ENCODE data around the gene CABP5.

CABP5 gene

DNA sequence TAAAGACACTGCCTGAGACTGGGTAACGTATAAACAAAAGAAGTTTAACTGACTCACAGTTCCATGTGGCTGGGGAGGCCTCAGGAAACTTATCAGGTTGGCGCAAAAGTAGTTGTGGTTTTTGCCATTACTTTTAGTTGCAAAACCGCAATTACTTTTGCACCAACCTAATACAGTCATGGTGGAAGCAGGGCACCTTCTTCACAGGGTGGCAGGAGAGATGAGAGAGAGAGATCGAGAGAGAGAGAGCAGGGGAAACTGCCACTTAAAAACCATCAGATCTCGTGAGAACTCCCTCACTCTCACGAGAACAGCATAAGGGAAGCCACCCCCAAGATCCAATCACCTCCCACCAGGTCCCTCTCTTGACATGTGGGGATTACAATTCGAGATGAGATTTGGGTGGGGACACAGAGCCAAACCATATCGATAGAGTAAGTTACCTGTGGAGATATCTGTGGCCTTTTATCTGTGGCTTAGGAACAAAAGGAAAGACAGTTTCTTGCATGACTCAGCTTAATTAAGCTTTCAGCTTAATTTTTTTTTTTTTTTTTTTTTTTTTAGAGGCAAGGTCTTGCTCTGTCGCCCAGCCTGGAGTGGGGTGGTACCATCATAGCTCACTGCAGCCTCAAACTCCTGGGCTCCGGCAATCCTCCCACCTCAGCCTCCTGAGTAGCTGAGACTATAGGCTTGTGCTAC, 7.6 kb upstream of the CABP5 start:
- H3K56ac ChIP-seq (ENCODE audit: low read length) = no peak overlapping the region
- no peak overlapping the region for H3K4me3 ChIP-seq (ENCODE audit: low read length)
- H3K79me2 ChIP-seq (ENCODE audit: control insufficient read depth, insufficient read depth, low read length) = no peaks in the 10 kb centered on the region
- H3K18ac ChIP-seq (ENCODE audit: low read length) = no peak overlapping the region
- no peaks in the 10 kb centered on the region for H3K36me3 ChIP-seq (ENCODE audit: control insufficient read depth, insufficient read depth, low read length)
- H3K23ac ChIP-seq (ENCODE audit: low read length) = no peak overlapping the region
- WGBS (ENCODE audit: extremely low coverage, insufficient coverage, low lambda C conversion rate) = no CpG with 5 or more reads among the region's 10 CpGs
- H3K4me1 ChIP-seq (ENCODE audit: control insufficient read depth, low read depth, low read length) = no peaks in the 10 kb centered on the region
- no peak overlapping the region for H2AK5ac ChIP-seq (ENCODE audit: low read length)
- no peak overlapping the region for H3K4me2 ChIP-seq (ENCODE audit: low read length)
- no peaks in the 10 kb centered on the region for H3K79me1 ChIP-seq (ENCODE audit: low read length)
- H4K8ac ChIP-seq (ENCODE audit: low read depth, low read length) = no peak overlapping the region
- H3K9ac ChIP-seq (ENCODE audit: low read length) = no peak overlapping the region
- no peak overlapping the region for H3K4ac ChIP-seq (ENCODE audit: low read depth, low read length)
- no peak overlapping the region for H4K5ac ChIP-seq (ENCODE audit: low read length)
- H2BK15ac ChIP-seq (replicated peaks; ENCODE audit: low read depth) = no peak overlapping the region
- no peak overlapping the region for H2BK120ac ChIP-seq (ENCODE audit: low read depth, low read length)
- no peaks in the 10 kb centered on the region for H3K27me3 ChIP-seq (ENCODE audit: insufficient read depth, low read length, poor library complexity)
- H2BK5ac ChIP-seq (ENCODE audit: low read length) = no peak overlapping the region
- no peak for DNase-seq
- no peak overlapping the region for H3K27ac ChIP-seq (ENCODE audit: low read depth, low read length)

DNA sequence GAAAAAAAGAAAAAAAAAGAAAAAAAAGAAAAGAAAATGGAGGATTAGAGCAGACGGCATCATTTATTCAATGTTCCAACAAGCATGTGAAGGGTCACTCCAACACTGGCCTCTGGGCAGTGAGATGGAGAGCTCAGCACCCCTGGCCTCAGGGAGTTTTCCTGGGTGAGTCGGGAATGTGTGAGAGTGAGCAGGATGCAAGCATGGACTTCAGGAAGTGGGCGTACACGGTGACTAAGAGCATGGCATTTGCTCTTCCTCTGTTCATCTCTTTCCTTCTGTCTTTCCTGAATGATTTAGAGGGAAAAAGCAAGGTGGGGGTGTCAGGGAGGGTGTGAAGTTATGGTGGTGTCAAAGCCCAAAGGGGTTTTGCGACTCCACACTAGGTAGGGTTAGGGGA, 682 bp upstream of the CABP5 start:
- H3K79me1 ChIP-seq (ENCODE audit: low read length) = no peaks in the 10 kb centered on the region
- H3K36me3 ChIP-seq (ENCODE audit: control insufficient read depth, insufficient read depth, low read length) = no peaks in the 10 kb centered on the region
- no peaks in the 10 kb centered on the region for H3K79me2 ChIP-seq (ENCODE audit: control insufficient read depth, insufficient read depth, low read length)
- H3K27me3 ChIP-seq (ENCODE audit: insufficient read depth, low read length, poor library complexity) = no peaks in the 10 kb centered on the region
- H3K23ac ChIP-seq (ENCODE audit: low read length) = no peak overlapping the region
- DNase-seq = no peak
- no peak overlapping the region for H3K4ac ChIP-seq (ENCODE audit: low read depth, low read length)
- H2AK5ac ChIP-seq (ENCODE audit: low read length) = no peak overlapping the region
- no peak overlapping the region for H2BK15ac ChIP-seq (replicated peaks; ENCODE audit: low read depth)
- no peak overlapping the region for H3K9ac ChIP-seq (ENCODE audit: low read length)
- H3K27ac ChIP-seq (ENCODE audit: low read depth, low read length) = no peak overlapping the region
- no peak overlapping the region for H3K18ac ChIP-seq (ENCODE audit: low read length)
- no peak overlapping the region for H4K5ac ChIP-seq (ENCODE audit: low read length)
- no peak overlapping the region for H3K4me2 ChIP-seq (ENCODE audit: low read length)
- H3K4me1 ChIP-seq (ENCODE audit: control insufficient read depth, low read depth, low read length) = no peaks in the 10 kb centered on the region
- no CpG with 5 or more reads among the region's 5 CpGs for WGBS (ENCODE audit: extremely low coverage, insufficient coverage, low lambda C conversion rate)
- no peak overlapping the region for H3K56ac ChIP-seq (ENCODE audit: low read length)
- H4K8ac ChIP-seq (ENCODE audit: low read depth, low read length) = no peak overlapping the region
- no peak overlapping the region for H3K4me3 ChIP-seq (ENCODE audit: low read length)
- H2BK5ac ChIP-seq (ENCODE audit: low read length) = no peak overlapping the region
- H2BK120ac ChIP-seq (ENCODE audit: low read depth, low read length) = no peak overlapping the region

DNA sequence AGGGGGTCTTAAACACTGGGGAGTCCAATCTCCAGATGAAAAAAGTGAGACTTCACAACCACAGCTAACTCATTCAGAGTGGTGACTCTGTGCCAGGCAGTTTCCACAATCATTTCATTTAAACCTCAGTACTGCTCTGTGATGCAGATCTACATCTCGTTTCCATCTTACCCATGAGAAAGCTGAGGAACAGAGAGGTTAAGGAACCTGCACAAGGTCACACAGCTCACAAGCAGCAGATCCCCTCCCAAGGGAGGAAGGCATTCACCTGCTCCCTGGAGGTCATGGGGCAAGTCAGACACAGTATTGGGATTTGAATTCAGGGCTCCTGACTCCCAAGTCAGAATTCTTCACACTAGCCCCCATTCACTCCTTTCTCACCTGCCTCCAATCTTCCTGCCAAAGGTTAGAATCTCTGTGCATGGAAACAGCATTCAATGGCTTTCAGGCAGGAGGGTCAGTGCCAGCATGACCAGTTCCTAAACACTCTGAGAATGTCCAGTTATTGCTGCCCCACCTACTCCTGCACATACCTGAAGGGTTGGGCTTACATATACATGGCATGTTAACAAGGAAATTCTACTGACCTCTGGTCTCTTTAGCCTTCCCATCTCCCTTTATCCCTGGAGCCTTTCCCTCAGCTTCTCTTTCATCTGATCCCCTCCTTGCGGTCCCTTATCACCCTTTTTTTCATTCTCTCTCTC, 1.9 kb downstream of the CABP5 start:
- H3K4me1 ChIP-seq (ENCODE audit: control insufficient read depth, low read depth, low read length) = no peaks in the 10 kb centered on the region
- no peaks in the 10 kb centered on the region for H3K36me3 ChIP-seq (ENCODE audit: control insufficient read depth, insufficient read depth, low read length)
- H2BK120ac ChIP-seq (ENCODE audit: low read depth, low read length) = no peak overlapping the region
- no peaks in the 10 kb centered on the region for H3K27me3 ChIP-seq (ENCODE audit: insufficient read depth, low read length, poor library complexity)
- no peak overlapping the region for H4K8ac ChIP-seq (ENCODE audit: low read depth, low read length)
- no peak overlapping the region for H3K4ac ChIP-seq (ENCODE audit: low read depth, low read length)
- no peak overlapping the region for H3K56ac ChIP-seq (ENCODE audit: low read length)
- H3K79me2 ChIP-seq (ENCODE audit: control insufficient read depth, insufficient read depth, low read length) = no peaks in the 10 kb centered on the region
- H2AK5ac ChIP-seq (ENCODE audit: low read length) = no peak overlapping the region
- H4K5ac ChIP-seq (ENCODE audit: low read length) = no peak overlapping the region
- H3K18ac ChIP-seq (ENCODE audit: low read length) = no peak overlapping the region
- H3K23ac ChIP-seq (ENCODE audit: low read length) = no peak overlapping the region
- no peak overlapping the region for H3K27ac ChIP-seq (ENCODE audit: low read depth, low read length)
- H3K9ac ChIP-seq (ENCODE audit: low read length) = no peak overlapping the region
- WGBS (ENCODE audit: extremely low coverage, insufficient coverage, low lambda C conversion rate) = no CpG with 5 or more reads among the region's 2 CpGs
- no peak overlapping the region for H2BK15ac ChIP-seq (replicated peaks; ENCODE audit: low read depth)
- no peaks in the 10 kb centered on the region for H3K79me1 ChIP-seq (ENCODE audit: low read length)
- H3K4me2 ChIP-seq (ENCODE audit: low read length) = no peak overlapping the region
- no peak overlapping the region for H3K4me3 ChIP-seq (ENCODE audit: low read length)
- no peak for DNase-seq
- no peak overlapping the region for H2BK5ac ChIP-seq (ENCODE audit: low read length)

DNA sequence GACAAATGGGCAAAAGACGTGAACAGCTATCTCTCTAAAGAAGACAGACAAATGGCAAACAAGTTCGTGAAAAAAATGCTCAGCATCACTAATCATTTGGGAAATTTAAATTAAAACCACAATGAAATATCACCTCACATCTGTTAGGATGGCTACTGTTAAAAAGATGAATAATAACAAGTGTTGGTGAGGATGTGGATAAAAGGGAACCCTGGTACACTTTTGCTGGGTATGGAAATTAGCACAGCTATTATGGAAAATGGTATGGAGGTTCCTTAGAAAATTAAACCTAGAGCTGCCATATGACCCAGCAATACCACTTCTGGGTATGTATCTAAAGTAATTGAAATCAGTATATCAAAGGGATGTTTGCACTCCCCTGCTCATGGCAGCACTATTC, 7.1 kb downstream of the CABP5 start:
- Histone ChIP-seq H3K56ac (ENCODE audit: low read length) (no peak overlapping the region), H3K4ac (ENCODE audit: low read depth, low read length) (no peak overlapping the region), H3K27ac (ENCODE audit: low read depth, low read length) (no peak overlapping the region), H2AK5ac (ENCODE audit: low read length) (no peak overlapping the region), H3K36me3 (ENCODE audit: control insufficient read depth, insufficient read depth, low read length) (no peaks in the 10 kb centered on the region), H4K8ac (ENCODE audit: low read depth, low read length) (no peak overlapping the region), H3K9ac (ENCODE audit: low read length) (no peak overlapping the region), H3K18ac (ENCODE audit: low read length) (no peak overlapping the region), H3K4me2 (ENCODE audit: low read length) (no peak overlapping the region), H3K23ac (ENCODE audit: low read length) (no peak overlapping the region), H3K4me3 (ENCODE audit: low read length) (no peak overlapping the region), H3K79me2 (ENCODE audit: control insufficient read depth, insufficient read depth, low read length) (no peaks in the 10 kb centered on the region), H4K5ac (ENCODE audit: low read length) (no peak overlapping the region), H3K79me1 (ENCODE audit: low read length) (no peaks in the 10 kb centered on the region), H2BK120ac (ENCODE audit: low read depth, low read length) (no peak overlapping the region), H2BK5ac (ENCODE audit: low read length) (no peak overlapping the region), H3K27me3 (ENCODE audit: insufficient read depth, low read length, poor library complexity) (no peaks in the 10 kb centered on the region), H3K4me1 (ENCODE audit: control insufficient read depth, low read depth, low read length) (no peaks in the 10 kb centered on the region), H2BK15ac (replicated peaks; ENCODE audit: low read depth) (no peak overlapping the region)
- WGBS (ENCODE audit: extremely low coverage, insufficient coverage, low lambda C conversion rate) = no CpG with 5 or more reads among the region's 2 CpGs
- DNase-seq = no peak

DNA sequence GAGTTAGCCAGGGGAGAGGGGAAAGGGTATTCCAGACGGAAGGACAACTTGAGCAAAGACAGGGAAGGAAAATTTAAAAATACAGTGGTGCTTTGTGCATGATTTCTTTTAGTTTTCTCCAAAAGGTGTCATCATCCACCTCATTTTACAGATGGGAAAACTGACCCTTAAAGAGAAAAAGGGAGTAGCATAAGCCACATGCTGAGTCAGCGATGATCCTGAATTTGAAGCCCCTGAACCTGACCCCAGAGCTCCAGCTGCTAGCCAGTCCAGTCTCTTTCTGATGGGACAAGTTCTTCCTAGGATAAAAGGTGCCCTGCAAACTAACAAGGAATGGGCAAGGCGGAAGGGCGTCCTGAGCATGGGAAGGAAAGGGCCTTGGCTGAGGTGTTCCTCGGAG, 10.3 kb downstream of the CABP5 start:
- no peak overlapping the region for H3K4me2 ChIP-seq (ENCODE audit: low read length)
- DNase-seq = no peak
- no peak overlapping the region for H2AK5ac ChIP-seq (ENCODE audit: low read length)
- H3K18ac ChIP-seq (ENCODE audit: low read length) = no peak overlapping the region
- H4K8ac ChIP-seq (ENCODE audit: low read depth, low read length) = no peak overlapping the region
- H3K27ac ChIP-seq (ENCODE audit: low read depth, low read length) = no peak overlapping the region
- H3K36me3 ChIP-seq (ENCODE audit: control insufficient read depth, insufficient read depth, low read length) = no peaks in the 10 kb centered on the region
- no peak overlapping the region for H3K9ac ChIP-seq (ENCODE audit: low read length)
- H2BK120ac ChIP-seq (ENCODE audit: low read depth, low read length) = no peak overlapping the region
- no CpG with 5 or more reads among the region's 5 CpGs for WGBS (ENCODE audit: extremely low coverage, insufficient coverage, low lambda C conversion rate)
- H3K27me3 ChIP-seq (ENCODE audit: insufficient read depth, low read length, poor library complexity) = no peaks in the 10 kb centered on the region
- H3K23ac ChIP-seq (ENCODE audit: low read length) = no peak overlapping the region
- H3K4me3 ChIP-seq (ENCODE audit: low read length) = no peak overlapping the region
- H2BK15ac ChIP-seq (replicated peaks; ENCODE audit: low read depth) = no peak overlapping the region
- H4K5ac ChIP-seq (ENCODE audit: low read length) = no peak overlapping the region
- no peaks in the 10 kb centered on the region for H3K4me1 ChIP-seq (ENCODE audit: control insufficient read depth, low read depth, low read length)
- H3K4ac ChIP-seq (ENCODE audit: low read depth, low read length) = no peak overlapping the region
- no peak overlapping the region for H3K56ac ChIP-seq (ENCODE audit: low read length)
- no peaks in the 10 kb centered on the region for H3K79me2 ChIP-seq (ENCODE audit: control insufficient read depth, insufficient read depth, low read length)
- H2BK5ac ChIP-seq (ENCODE audit: low read length) = no peak overlapping the region
- H3K79me1 ChIP-seq (ENCODE audit: low read length) = no peaks in the 10 kb centered on the region

DNA sequence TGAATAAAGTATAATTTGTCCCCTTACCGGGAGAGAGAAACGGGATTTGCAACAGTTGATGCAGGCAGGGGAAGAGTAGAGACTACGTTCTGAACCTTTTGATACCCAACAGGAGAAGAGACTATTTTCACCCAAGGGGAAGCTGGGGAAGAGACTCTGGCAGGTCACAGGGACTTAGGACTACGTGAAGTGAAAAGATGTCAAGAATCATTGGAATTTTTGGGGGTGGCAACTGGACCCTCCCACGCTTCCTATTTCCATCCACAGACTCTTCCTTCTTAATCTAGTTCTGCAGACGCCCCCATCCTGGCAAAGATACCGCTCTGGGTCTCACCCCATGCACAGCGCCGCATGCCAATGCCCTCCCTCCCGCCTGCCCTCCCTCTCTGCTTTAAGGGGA, 13.8 kb downstream of the CABP5 start:
- no peak overlapping the region for H3K9ac ChIP-seq (ENCODE audit: low read length)
- H3K79me2 ChIP-seq (ENCODE audit: control insufficient read depth, insufficient read depth, low read length) = no peaks in the 10 kb centered on the region
- H4K8ac ChIP-seq (ENCODE audit: low read depth, low read length) = no peak overlapping the region
- H3K4me1 ChIP-seq (ENCODE audit: control insufficient read depth, low read depth, low read length) = no peaks in the 10 kb centered on the region
- no peaks in the 10 kb centered on the region for H3K27me3 ChIP-seq (ENCODE audit: insufficient read depth, low read length, poor library complexity)
- no peak overlapping the region for H3K4me2 ChIP-seq (ENCODE audit: low read length)
- DNase-seq = no peak
- H3K79me1 ChIP-seq (ENCODE audit: low read length) = no peaks in the 10 kb centered on the region
- H3K36me3 ChIP-seq (ENCODE audit: control insufficient read depth, insufficient read depth, low read length) = no peaks in the 10 kb centered on the region
- H3K4me3 ChIP-seq (ENCODE audit: low read length) = no peak overlapping the region
- H4K5ac ChIP-seq (ENCODE audit: low read length) = no peak overlapping the region
- no peak overlapping the region for H3K4ac ChIP-seq (ENCODE audit: low read depth, low read length)
- H2BK5ac ChIP-seq (ENCODE audit: low read length) = no peak overlapping the region
- no peak overlapping the region for H3K23ac ChIP-seq (ENCODE audit: low read length)
- H3K56ac ChIP-seq (ENCODE audit: low read length) = no peak overlapping the region
- no peak overlapping the region for H3K27ac ChIP-seq (ENCODE audit: low read depth, low read length)
- no CpG with 5 or more reads among the region's 10 CpGs for WGBS (ENCODE audit: extremely low coverage, insufficient coverage, low lambda C conversion rate)
- no peak overlapping the region for H2AK5ac ChIP-seq (ENCODE audit: low read length)
- H3K18ac ChIP-seq (ENCODE audit: low read length) = no peak overlapping the region
- H2BK15ac ChIP-seq (replicated peaks; ENCODE audit: low read depth) = no peak overlapping the region
- H2BK120ac ChIP-seq (ENCODE audit: low read depth, low read length) = no peak overlapping the region
